NCI-H524 treated with DMSO at 0.1 percent for 48 hours (cell line): Measurements from ENCODE around the gene GABBR2.
"Not testable (repeated sequence)": the region's sequence is repeated elsewhere in the genome, so short reads cannot be mapped to it uniquely, and the experiment has no call there.

ENCODE experiments used
- DNase-seq: peaks from one replicate; lab custom pipeline; 2025; lab: John Stamatoyannopoulos, UW

Gene GABBR2

GRCh38 chr9:98594546-98595160, 114.1 kb downstream of the GABBR2 start:
- DNase-seq: no peak

- DNase-seq: no peak
These were observed 115.1 kb downstream of the GABBR2 start for GRCh38 chr9:98593354-98594253.

- no peak for DNase-seq
These were observed 117.0 kb downstream of the GABBR2 start for GRCh38 chr9:98591696-98592095.

- peak; percentile 42 for DNase-seq
These were observed 118.6 kb downstream of the GABBR2 start for GRCh38 chr9:98590101-98590500.

- no peak for DNase-seq
These were observed 119.6 kb downstream of the GABBR2 start for GRCh38 chr9:98589102-98589501.

- not testable (repeated sequence) for DNase-seq
These were observed 123.8 kb downstream of the GABBR2 start for GRCh38 chr9:98584853-98585438.

- no peak for DNase-seq
These were observed 124.7 kb downstream of the GABBR2 start for GRCh38 chr9:98584059-98584458.

- no peak for DNase-seq
These were observed 125.3 kb downstream of the GABBR2 start for GRCh38 chr9:98583417-98583816.

GRCh38 chr9:98580956-98581355, 127.8 kb downstream of the GABBR2 start:
- DNase-seq: no peak

GRCh38 chr9:98579700-98580099, 129.0 kb downstream of the GABBR2 start:
- no peak for DNase-seq

- no peak for DNase-seq
These were observed 131.3 kb downstream of the GABBR2 start for GRCh38 chr9:98577446-98577845.

GRCh38 chr9:98576859-98577258, 131.9 kb downstream of the GABBR2 start:
- DNase-seq: no peak

- no peak for DNase-seq
These were observed 132.4 kb downstream of the GABBR2 start for GRCh38 chr9:98576354-98576753.

- no peak for DNase-seq
These were observed 133.1 kb downstream of the GABBR2 start for GRCh38 chr9:98575379-98576346.

GRCh38 chr9:98573749-98574278, 134.9 kb downstream of the GABBR2 start:
- DNase-seq: no peak

GRCh38 chr9:98572796-98573195, 135.9 kb downstream of the GABBR2 start:
- DNase-seq: no peak

GRCh38 chr9:98572054-98572627, 136.6 kb downstream of the GABBR2 start:
- DNase-seq: no peak

- no peak for DNase-seq
These were observed 137.1 kb downstream of the GABBR2 start for GRCh38 chr9:98571643-98572042.

- no peak for DNase-seq
These were observed 137.9 kb downstream of the GABBR2 start for GRCh38 chr9:98570663-98571440.

GRCh38 chr9:98570055-98570454, 138.7 kb downstream of the GABBR2 start:
- DNase-seq: no peak
